MM.1S (cell line): ENCODE measurements around the gene CFAP68.

ENCODE experiments used
- CTCF ChIP-seq: fragments of 300-600 bp; sonication (generic); IDR thresholded peaks from 2 replicates; pipeline ENCODE4 v1.5.1; 2016; ENCODE audit warnings: antibody characterized with exemption, low read length, mixed read lengths
- EZH2phosphoT487 ChIP-seq: fragments of 300-600 bp; sonication (generic); IDR thresholded peaks from 2 replicates; pipeline ENCODE4 v1.6.1; 2018; ENCODE audit warnings: antibody characterized with exemption, low read length

- TF ChIP-seq CTCF: no peak
- no peak for TF ChIP-seq EZH2phosphoT487
These were observed 44.0 kb downstream of the CFAP68 start for GRCh38 chr11:111923351-111923788.
